Heart left ventricle (tissue), 16 donors: ENCODE results near the gene ATAD3B. TPM values are rescaled to one million over a fixed set of nuclear protein-coding genes. Genes with fewer than 3 reads are reported as not detected.

Experiments used
- ATAC-seq, 4 donors: fragments of 200-7000 bp; cut with Tn5 transposase; one replicate each; pipeline ENCODE4 v1.9.1; 2020 to 2022; ENCODE audit warnings: moderate library complexity in 4 of 4, mild to moderate bottlenecking in 3 of 4, moderate number of reproducible peaks in 1 of 4
- DNase-seq, 5 donors: peaks; one replicate each; pipeline ENCODE4 v3.0.0-alpha.2; 2020
- H3K27ac ChIP-seq, 12 donors: fragments of 200-600 bp; sonication (generic) in 4 of 12; one replicate each; pipeline versions ENCODE4 v1.5.0 to v1.8.0; 2016 to 2022; ENCODE audit warnings: mild to moderate bottlenecking in 2 of 12
- H3K27me3 ChIP-seq, 9 donors: fragments of 200-600 bp; sonication (generic) in 2 of 9; one replicate each; pipeline versions ENCODE4 v1.5.1 to v1.8.0; 2016 to 2022; ENCODE audit warnings: mild to moderate bottlenecking in 3 of 9
- H3K36me3 ChIP-seq, 9 donors: fragments of 200-600 bp; sonication (generic) in 2 of 9; one replicate each; pipeline versions ENCODE4 v1.5.0 to v1.8.0; 2018 to 2022; ENCODE audit warnings: mild to moderate bottlenecking in 2 of 9
- H3K4me1 ChIP-seq, 12 donors: fragments of 200-600 bp; sonication (generic) in 4 of 12; one replicate each; pipeline versions ENCODE4 v1.5.0 to v1.8.0; 2016 to 2022; ENCODE audit warnings: mild to moderate bottlenecking in 3 of 12
- H3K4me3 ChIP-seq, 12 donors: fragments of 200-600 bp; sonication (generic) in 4 of 12; one replicate each; pipeline versions ENCODE4 v1.5.0 to v1.8.0; 2017 to 2022; ENCODE audit warnings: mild to moderate bottlenecking in 9 of 12, moderate library complexity in 4 of 12
- H3K9me3 ChIP-seq, 12 donors: fragments of 200-600 bp; sonication (generic) in 4 of 12; one replicate each; pipeline versions ENCODE4 v1.5.0 to v1.8.0; 2016 to 2022; ENCODE audit warnings: mild to moderate bottlenecking in 1 of 12
- CTCF ChIP-seq, 12 donors: fragments of 200-600 bp; sonication (generic) in 4 of 12; IDR thresholded peaks; one replicate each; pipeline versions ENCODE4 v1.5.0 to v1.8.0; 2018 to 2022; ENCODE audit warnings: antibody characterized with exemption in 12 of 12, mild to moderate bottlenecking in 5 of 12
- POLR2A ChIP-seq, 2 donors: fragments of 450-650 bp; IDR thresholded peaks; one replicate each; pipeline ENCODE4 v1.6.1; 2017; ENCODE audit warnings: antibody characterized with exemption in 2 of 2, mild to moderate bottlenecking in 2 of 2, moderate library complexity in 2 of 2
- WGBS, 4 donors: extraction: QIAGEN DNeasy Blood & Tissue Kit in 2 of 4; methylation state at CpG; one replicate each; pipeline versions ENCODE4 v1.1.5 to v1.1.7; 2013 to 2018; 5-methylcytosine and 5-hydroxymethylcytosine counted together
- intact Hi-C, 10 donors: fragments of 100-400 bp; cut with DNase I; formaldehyde crosslinking; loops; one replicate each; pipeline versions ENCODE4 v1.11.1 to v1.14.2; 2022
- polyA plus RNA-seq, 2 donors: library from polyadenylated mRNA; stranded (reverse); fragments of 200-250 nt; gene quantifications; one replicate each; pipeline ENCODE4 v1.2.3, GENCODE V29; 2013
- total RNA-seq, 9 donors: library from RNA; depleted of rRNA in 2 of 9; stranded (reverse); fragments of >200 nt in 2 of 9; fragmentation: NEBNext Ultra II Directional in 3 of 9; extraction: Animal tissue kit (Norgen Biotek cat#: 25700) in 3 of 9; gene quantifications; one replicate each; pipeline versions ENCODE4 v1.1.0 to v1.2.4, GENCODE V29; 2016 to 2023
- donor health status: ischemic (EF 13 %, LVEDD 7.1; RV severe dilation, severe dysfunction).
- donor health status: healthy with polysubstance abuse.
- donor health status: DM: no; HTN: yes; CAD: no.
- donor health status: DM: no; HTN: no; CAD: no.
- donor health status: ischemic (EF 25% LVEDD 6.9; RV normal size, moderate dysfunction).
- donor health status: ischemic (EF 25% LVEDD 5.7; RV mildly dilated, moderate dysfunction).
- donor health status: healthy.
- donor health status: DM: yes; HTN: yes; CAD: no.
- donor health status: ischemic (EF 35%, LVEDD 5.7; RV mildly dilated, moderate dysfunction).
- donor health status: nonischemic (EF 11% LVEDD 7.7; RV severe dilation, severe dysfunction).
- donor health status: DM: yes; HTN: yes; CAD: no.
- donor health status: PGD.
- donor health status: ischemic (EF 29% LVEDD 5.4; RV normal size, mild dysfunction).
- donor health status: nonischemic (EF 23%, LVEDD 6.1; RV moderate dilation, normal function).

The ATAD3B gene
- total and polyA plus RNA-seq, 11 donors: 2.2 to 15.6 (median 7.0) TPM

- H3K4me3 ChIP-seq: peak overlapping the region in 11 of 12 donors; percentile 52 to 69 (median 62)
- H3K27me3 ChIP-seq: peaks cover 0 to 35% (median 0%) of the 10 kb centered on the region in 9 donors
- TF ChIP-seq POLR2A (IDR thresholded peaks at IDR 0.05): no peak
- TF ChIP-seq CTCF (IDR thresholded peaks at IDR 0.05): no peak
- peak overlapping the region in 2 of 12 donors; percentile 69 to 96 for H3K27ac ChIP-seq
- DNase-seq: no peak
- no peaks in the 10 kb centered on the region for H3K36me3 ChIP-seq
- ATAC-seq: no peak
- no peaks in the 10 kb centered on the region for H3K9me3 ChIP-seq
- peaks cover 17 to 70% (median 57%) of the 10 kb centered on the region in 12 donors for H3K4me1 ChIP-seq
- intact Hi-C loops: loop anchor here in 1 of 10 donors (2.0 kb wide), 1 partner anchor 34 kb away; no protein-coding TSS in a partner anchor
- WGBS, 4 donors: 60 to 92% (median 85%) methylated on average over 1 to 7 of the region's 7 CpGs
These were observed 34.9 kb upstream of the ATAD3B start for GRCh38 chr1:1436630-1437032.

- TF ChIP-seq CTCF (IDR thresholded peaks at IDR 0.05) (no peak), POLR2A (IDR thresholded peaks at IDR 0.05) (no peak)
- no peaks in the 10 kb centered on the region for H3K9me3 ChIP-seq
- ATAC-seq (no peak), DNase-seq (peak in 1 of 5 donors; percentile 56)
- intact Hi-C loops: loop anchor here in 1 of 10 donors (2.0 kb wide), 1 partner anchor 34 kb away; no protein-coding TSS in a partner anchor
- 79 to 88% (median 82%) methylated on average over 4 to 31 of the region's 31 CpGs for WGBS, 4 donors
- H3K27ac ChIP-seq: peak overlapping the region in 1 of 12 donors; percentile 96
- H3K4me3 ChIP-seq: peak overlapping the region in 8 of 12 donors; percentile 10 to 69 (median 63)
- peaks cover 15 to 64% (median 51%) of the 10 kb centered on the region in 12 donors for H3K4me1 ChIP-seq
- peaks cover 0 to 35% (median 0%) of the 10 kb centered on the region in 9 donors for H3K27me3 ChIP-seq
- no peaks in the 10 kb centered on the region for H3K36me3 ChIP-seq
These were observed 34.3 kb upstream of the ATAD3B start for GRCh38 chr1:1437033-1437903.

- intact Hi-C loops: loop anchor here in 1 of 10 donors (2.0 kb wide), 1 partner anchor 35 kb away; no protein-coding TSS in a partner anchor
- 73 to 79% (median 76%) methylated on average over 7 to 11 of the region's 11 CpGs for WGBS, 4 donors
- ATAC-seq (no peak), DNase-seq (peak in 1 of 5 donors; percentile 25)
- peaks cover 0 to 35% (median 0%) of the 10 kb centered on the region in 9 donors for H3K27me3 ChIP-seq
- TF ChIP-seq POLR2A (IDR thresholded peaks at IDR 0.05) (no peak), CTCF (IDR thresholded peaks at IDR 0.05) (no peak)
- H3K9me3 ChIP-seq: no peaks in the 10 kb centered on the region
- peaks cover 8 to 57% (median 44%) of the 10 kb centered on the region in 12 donors for H3K4me1 ChIP-seq
- no peaks in the 10 kb centered on the region for H3K36me3 ChIP-seq
- H3K27ac ChIP-seq: no peak overlapping the region
- H3K4me3 ChIP-seq: peak overlapping the region in 1 of 12 donors; percentile 62
These were observed 33.6 kb upstream of the ATAD3B start for GRCh38 chr1:1437904-1438376.
